ENCODE results near the gene CDON.
"Not testable (repeated sequence)": the region's sequence is repeated elsewhere in the genome, so short reads cannot be mapped to it uniquely, and the experiment has no call there.

CDON gene

GRCh38 chr11:125921042-125921441, 141.6 kb downstream of the CDON start:
- no peak overlapping the region for H3K27ac ChIP-seq
- TF ChIP-seq CTCF (IDR thresholded peaks at IDR 0.05) (no peak), ZFX (IDR thresholded peaks at IDR 0.05; ENCODE audit: borderline replicate concordance) (no peak)

GRCh38 chr11:125918140-125918840, 144.4 kb downstream of the CDON start:
- TF ChIP-seq ZFX (IDR thresholded peaks at IDR 0.05; ENCODE audit: borderline replicate concordance), result no peak
- TF ChIP-seq CTCF (IDR thresholded peaks at IDR 0.05), result no peak; the same call in 1 of the 2 replicates
- H3K27ac ChIP-seq, result no peak overlapping the region

- TF ChIP-seq ZFX (IDR thresholded peaks at IDR 0.05; ENCODE audit: borderline replicate concordance) (no peak), CTCF (IDR thresholded peaks at IDR 0.05) (no peak)
- no peak overlapping the region for H3K27ac ChIP-seq
Measured at GRCh38 chr11:125916683-125917347, 145.9 kb downstream of the CDON start.

- TF ChIP-seq CTCF (IDR thresholded peaks at IDR 0.05), result peak; percentile 39
- H3K27ac ChIP-seq, result not testable (repeated sequence)
Measured at GRCh38 chr11:125914601-125915000, 148.1 kb downstream of the CDON start.

GRCh38 chr11:125910226-125910849, 152.3 kb downstream of the CDON start:
- H3K27ac ChIP-seq, result no peak overlapping the region
- TF ChIP-seq ZFX (IDR thresholded peaks at IDR 0.05; ENCODE audit: borderline replicate concordance), result no peak
- TF ChIP-seq CTCF (IDR thresholded peaks at IDR 0.05), result no peak

Measured in 22Rv1 (cell line).